GM12878 (cell line): ENCODE results near the gene CD52.

Experiments
- MTA3 ChIP-seq: IDR thresholded peaks from 2 replicates; pipeline ENCODE4 v1.6.1; 2012; ENCODE audit warnings: low read length, inconsistent platforms, borderline replicate concordance
- NRF1 ChIP-seq: conservative IDR thresholded peaks from 2 replicates; pipeline ENCODE4 v1.6.1; 2011; ENCODE audit warnings: mild to moderate bottlenecking, low read depth, low read length, improper control_type of control experiment
- POLR2A ChIP-seq: IDR thresholded peaks from 2 replicates; pipeline ENCODE4 v1.6.1; 2011; ENCODE audit warnings: low read depth, mild to moderate bottlenecking, low read length
- POLR2AphosphoS5 ChIP-seq: IDR thresholded peaks from 2 replicates; pipeline ENCODE4 v1.6.1; 2011; ENCODE audit warnings: mild to moderate bottlenecking, low read length, inconsistent platforms
- POU2F2 ChIP-seq: IDR thresholded peaks from 3 replicates; pipeline ENCODE4 v1.6.1; 2011; ENCODE audit warnings: low read depth, mild to moderate bottlenecking, low read length, borderline replicate concordance
- ZNF24 ChIP-seq: fragments of 450-650 bp; IDR thresholded peaks from 2 replicates; pipeline ENCODE4 v1.6.1; 2017; ENCODE audit warnings: antibody characterized with exemption, mild to moderate bottlenecking
- TF ChIP-seq, protein P1 (sequence below), 3 experiments: IDR thresholded peaks in 2 of 3; conservative IDR thresholded peaks in 1 of 3; 2 replicates each; pipeline ENCODE4 v1.5.1; 2011; ENCODE audit warnings: low read depth in 3 of 3, low read length in 3 of 3, mild to moderate bottlenecking in 3 of 3, control low read depth in 2 of 3, moderate library complexity in 2 of 3, inconsistent platforms in 1 of 3, mixed read lengths in 1 of 3; ENCODE audit not compliant: control insufficient read depth in 2 of 3, insufficient read depth in 1 of 3; ENCODE audit errors: extremely low read depth in 1 of 3
- TF ChIP-seq, protein P2 (sequence below): fragments of 450-650 bp; IDR thresholded peaks from 2 replicates; pipeline ENCODE4 v1.6.1; 2016; ENCODE audit warnings: mild to moderate bottlenecking
- TF ChIP-seq, protein P3 (sequence below): fragments of 450-650 bp; IDR thresholded peaks from 2 replicates; pipeline ENCODE4 v1.6.1; 2017; ENCODE audit warnings: low read depth, mild to moderate bottlenecking, moderate library complexity

DNA sequence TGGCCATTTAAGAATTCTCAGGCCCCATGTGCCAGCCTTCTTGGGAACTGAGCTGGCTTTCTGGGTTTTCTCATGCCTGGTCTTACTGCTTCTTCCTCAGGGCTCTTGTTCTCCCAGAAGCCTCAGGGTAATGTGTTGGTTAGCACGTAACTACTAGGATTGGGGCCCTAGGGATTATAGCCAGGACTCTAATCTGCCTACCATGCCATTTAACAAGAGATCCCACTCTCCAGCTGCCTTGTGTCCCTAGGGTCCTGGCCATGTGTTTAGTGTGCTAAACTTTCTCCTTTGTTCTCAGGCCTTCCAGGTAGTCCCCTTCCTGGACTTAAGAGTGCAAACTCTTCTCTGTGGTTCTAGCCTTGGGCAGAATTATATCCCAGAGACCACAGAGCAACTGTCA lies 40.0 kb upstream of the CD52 start:
- no peak for TF ChIP-seq POLR2AphosphoS5
- TF ChIP-seq, protein P1, sequence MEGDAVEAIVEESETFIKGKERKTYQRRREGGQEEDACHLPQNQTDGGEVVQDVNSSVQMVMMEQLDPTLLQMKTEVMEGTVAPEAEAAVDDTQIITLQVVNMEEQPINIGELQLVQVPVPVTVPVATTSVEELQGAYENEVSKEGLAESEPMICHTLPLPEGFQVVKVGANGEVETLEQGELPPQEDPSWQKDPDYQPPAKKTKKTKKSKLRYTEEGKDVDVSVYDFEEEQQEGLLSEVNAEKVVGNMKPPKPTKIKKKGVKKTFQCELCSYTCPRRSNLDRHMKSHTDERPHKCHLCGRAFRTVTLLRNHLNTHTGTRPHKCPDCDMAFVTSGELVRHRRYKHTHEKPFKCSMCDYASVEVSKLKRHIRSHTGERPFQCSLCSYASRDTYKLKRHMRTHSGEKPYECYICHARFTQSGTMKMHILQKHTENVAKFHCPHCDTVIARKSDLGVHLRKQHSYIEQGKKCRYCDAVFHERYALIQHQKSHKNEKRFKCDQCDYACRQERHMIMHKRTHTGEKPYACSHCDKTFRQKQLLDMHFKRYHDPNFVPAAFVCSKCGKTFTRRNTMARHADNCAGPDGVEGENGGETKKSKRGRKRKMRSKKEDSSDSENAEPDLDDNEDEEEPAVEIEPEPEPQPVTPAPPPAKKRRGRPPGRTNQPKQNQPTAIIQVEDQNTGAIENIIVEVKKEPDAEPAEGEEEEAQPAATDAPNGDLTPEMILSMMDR (IDR thresholded peaks at IDR 0.05 in 2 of 3, conservative IDR thresholded peaks at IDR 0.05 in 1 of 3; ENCODE audit: control insufficient read depth in 2 of 3, extremely low read depth in 1 of 3, insufficient read depth in 1 of 3, low read depth in 3 of 3, low read length in 3 of 3): no peak
- TF ChIP-seq, protein P2, sequence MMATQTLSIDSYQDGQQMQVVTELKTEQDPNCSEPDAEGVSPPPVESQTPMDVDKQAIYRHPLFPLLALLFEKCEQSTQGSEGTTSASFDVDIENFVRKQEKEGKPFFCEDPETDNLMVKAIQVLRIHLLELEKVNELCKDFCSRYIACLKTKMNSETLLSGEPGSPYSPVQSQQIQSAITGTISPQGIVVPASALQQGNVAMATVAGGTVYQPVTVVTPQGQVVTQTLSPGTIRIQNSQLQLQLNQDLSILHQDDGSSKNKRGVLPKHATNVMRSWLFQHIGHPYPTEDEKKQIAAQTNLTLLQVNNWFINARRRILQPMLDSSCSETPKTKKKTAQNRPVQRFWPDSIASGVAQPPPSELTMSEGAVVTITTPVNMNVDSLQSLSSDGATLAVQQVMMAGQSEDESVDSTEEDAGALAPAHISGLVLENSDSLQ: no peak
- no peak for TF ChIP-seq MTA3
- no peak for TF ChIP-seq ZNF24
- TF ChIP-seq POU2F2: no peak
- TF ChIP-seq POLR2A: no peak
- TF ChIP-seq NRF1: no peak
- TF ChIP-seq, protein P3, sequence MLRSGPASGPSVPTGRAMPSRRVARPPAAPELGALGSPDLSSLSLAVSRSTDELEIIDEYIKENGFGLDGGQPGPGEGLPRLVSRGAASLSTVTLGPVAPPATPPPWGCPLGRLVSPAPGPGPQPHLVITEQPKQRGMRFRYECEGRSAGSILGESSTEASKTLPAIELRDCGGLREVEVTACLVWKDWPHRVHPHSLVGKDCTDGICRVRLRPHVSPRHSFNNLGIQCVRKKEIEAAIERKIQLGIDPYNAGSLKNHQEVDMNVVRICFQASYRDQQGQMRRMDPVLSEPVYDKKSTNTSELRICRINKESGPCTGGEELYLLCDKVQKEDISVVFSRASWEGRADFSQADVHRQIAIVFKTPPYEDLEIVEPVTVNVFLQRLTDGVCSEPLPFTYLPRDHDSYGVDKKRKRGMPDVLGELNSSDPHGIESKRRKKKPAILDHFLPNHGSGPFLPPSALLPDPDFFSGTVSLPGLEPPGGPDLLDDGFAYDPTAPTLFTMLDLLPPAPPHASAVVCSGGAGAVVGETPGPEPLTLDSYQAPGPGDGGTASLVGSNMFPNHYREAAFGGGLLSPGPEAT: no peak
